Adrenal gland (tissue), 5 donors: ENCODE results near the gene GBA3.

ENCODE experiments used
- CTCF ChIP-seq, 6 experiments: fragments of 450-650 bp in 4 of 6; fragments of 200-600 bp in 2 of 6; sonication (generic) in 1 of 6; IDR thresholded peaks; 1 replicate in 5 of 6; 2 replicates in 1 of 6; pipeline versions ENCODE4 v1.5.1 to v1.8.0; 2016 to 2021; ENCODE audit warnings: antibody characterized with exemption in 6 of 6, mild to moderate bottlenecking in 2 of 6, moderate library complexity in 1 of 6
- POLR2A ChIP-seq, 2 donors: fragments of 450-650 bp; IDR thresholded peaks; one replicate each; pipeline ENCODE4 v1.6.1; 2017; ENCODE audit warnings: antibody characterized with exemption in 2 of 2, mild to moderate bottlenecking in 2 of 2, moderate library complexity in 1 of 2
- donor health status: DM: no; HTN: no; CAD: no.

GRCh38 chr4:22814906-22815305 is 122.2 kb downstream of the GBA3 start:
- TF ChIP-seq CTCF (IDR thresholded peaks at IDR 0.05), result no peak
- no peak for TF ChIP-seq POLR2A (IDR thresholded peaks at IDR 0.05)
